SK-N-SH treated with all-trans-retinoic acid at 6 μM for 48 hours (cell line): ENCODE measurements around the gene OR51A7.

ENCODE experiments used
- ATAC-seq: fragments of 200-7000 bp; cut with Tn5 transposase; 3 replicates; pipeline ENCODE4 v1.9.1; 2020; ENCODE audit warnings: mild to moderate bottlenecking, moderate library complexity
- ARNTL ChIP-seq: fragments of 450-650 bp; formaldehyde crosslinking; IDR thresholded peaks from 2 replicates; pipeline ENCODE4 v1.5.0; 2020; ENCODE audit warnings: low read depth, mild to moderate bottlenecking, moderate library complexity, borderline replicate concordance
- BACH2 ChIP-seq: fragments of 250-450 bp; sonication (Bioruptor Pico); IDR thresholded peaks from 2 replicates; pipeline ENCODE4 v1.9.0; 2021; ENCODE audit warnings: mild to moderate bottlenecking, borderline replicate concordance
- CREB5 ChIP-seq: fragments of 250-450 bp; sonication (Bioruptor Pico); IDR thresholded peaks from 2 replicates; pipeline ENCODE4 v1.5.1; 2020; ENCODE audit warnings: low read depth, mild to moderate bottlenecking, moderate library complexity
- CSDC2 ChIP-seq: fragments of 250-450 bp; sonication (Bioruptor Pico); IDR thresholded peaks from 2 replicates; pipeline ENCODE4 v1.5.0; 2020; ENCODE audit warnings: mild to moderate bottlenecking, moderate library complexity
- ESRRG ChIP-seq: fragments of 250-450 bp; sonication (Bioruptor Pico); IDR thresholded peaks from 2 replicates; pipeline ENCODE4 v1.6.1; 2021; ENCODE audit warnings: mild to moderate bottlenecking
- GLIS3 ChIP-seq: fragments of 250-450 bp; sonication (Bioruptor Pico); IDR thresholded peaks from 2 replicates; pipeline ENCODE4 v1.5.0; 2020; ENCODE audit warnings: mild to moderate bottlenecking, moderate library complexity
- ISL1 ChIP-seq: fragments of 250-450 bp; sonication (Bioruptor Pico); IDR thresholded peaks from 2 replicates; pipeline ENCODE4 v2.1.2; 2022; ENCODE audit warnings: mild to moderate bottlenecking, moderate library complexity
- OSR1 ChIP-seq: fragments of 250-450 bp; sonication (Bioruptor Pico); IDR thresholded peaks from 2 replicates; pipeline ENCODE4 v1.8.0; 2022; ENCODE audit warnings: moderate library complexity, mild to moderate bottlenecking, inconsistent platforms
- PATZ1 ChIP-seq: fragments of 250-450 bp; sonication (Bioruptor Pico); IDR thresholded peaks from 2 replicates; pipeline ENCODE4 v1.8.0; 2020; ENCODE audit warnings: mild to moderate bottlenecking, moderate library complexity, borderline replicate concordance
- PPARA ChIP-seq: fragments of 250-450 bp; sonication (Bioruptor Pico); IDR thresholded peaks from 2 replicates; pipeline ENCODE4 v1.5.0; 2020; ENCODE audit warnings: mild to moderate bottlenecking, borderline replicate concordance
- RARB ChIP-seq: fragments of 250-450 bp; sonication (Bioruptor Pico); IDR thresholded peaks from 2 replicates; pipeline ENCODE4 v1.8.0; 2021; ENCODE audit warnings: mild to moderate bottlenecking, moderate library complexity
- SNAI2 ChIP-seq: fragments of 250-450 bp; sonication (Bioruptor Pico); IDR thresholded peaks from 2 replicates; pipeline ENCODE4 v1.5.0; 2020; ENCODE audit warnings: mild to moderate bottlenecking, moderate library complexity
- TCF4 ChIP-seq: fragments of 250-450 bp; sonication (Bioruptor Pico); IDR thresholded peaks from 2 replicates; pipeline ENCODE4 v1.8.0; 2021; ENCODE audit warnings: mild to moderate bottlenecking, moderate library complexity, borderline replicate concordance
- TOX ChIP-seq: fragments of 250-450 bp; sonication (Bioruptor Pico); IDR thresholded peaks from 2 replicates; pipeline ENCODE4 v1.8.0; 2021; ENCODE audit warnings: mild to moderate bottlenecking, moderate library complexity, borderline replicate concordance
- ZC3H10 ChIP-seq: fragments of 250-450 bp; sonication (Bioruptor Pico); IDR thresholded peaks from 2 replicates; pipeline ENCODE4 v1.5.1; 2021; ENCODE audit warnings: mild to moderate bottlenecking, moderate library complexity
- ZFP3 ChIP-seq: fragments of 250-450 bp; sonication (Bioruptor Pico); IDR thresholded peaks from 2 replicates; pipeline ENCODE4 v1.5.0; 2020; ENCODE audit warnings: mild to moderate bottlenecking, moderate library complexity
- ZFP30 ChIP-seq: fragments of 450-650 bp; formaldehyde crosslinking; IDR thresholded peaks from 2 replicates; pipeline ENCODE4 v1.5.0; 2022; ENCODE audit warnings: mild to moderate bottlenecking, moderate library complexity
- ZNF565 ChIP-seq: fragments of 450-650 bp; formaldehyde crosslinking; conservative IDR thresholded peaks from 2 replicates; pipeline ENCODE4 v1.5.0; 2020; ENCODE audit warnings: low read depth, mild to moderate bottlenecking, moderate library complexity
- ZNF70 ChIP-seq: fragments of 450-650 bp; formaldehyde crosslinking; IDR thresholded peaks from 2 replicates; pipeline ENCODE4 v1.5.0; 2020; ENCODE audit warnings: mild to moderate bottlenecking, moderate library complexity
- ZNF8 ChIP-seq: fragments of 450-650 bp; formaldehyde crosslinking; IDR thresholded peaks from 2 replicates; pipeline ENCODE4 v1.5.0; 2020; ENCODE audit warnings: mild to moderate bottlenecking, moderate library complexity
- TF ChIP-seq, protein P1 (sequence below): fragments of 250-450 bp; sonication (Bioruptor Pico); IDR thresholded peaks from 2 replicates; pipeline ENCODE4 v1.5.1; 2021; ENCODE audit warnings: mild to moderate bottlenecking, moderate library complexity
- TF ChIP-seq, protein P2 (sequence below): fragments of 250-450 bp; sonication (Bioruptor Pico); IDR thresholded peaks from 2 replicates; pipeline ENCODE4 v1.8.0; 2021; ENCODE audit warnings: low read depth, mild to moderate bottlenecking, moderate library complexity, borderline replicate concordance

Gene OR51A7

DNA sequence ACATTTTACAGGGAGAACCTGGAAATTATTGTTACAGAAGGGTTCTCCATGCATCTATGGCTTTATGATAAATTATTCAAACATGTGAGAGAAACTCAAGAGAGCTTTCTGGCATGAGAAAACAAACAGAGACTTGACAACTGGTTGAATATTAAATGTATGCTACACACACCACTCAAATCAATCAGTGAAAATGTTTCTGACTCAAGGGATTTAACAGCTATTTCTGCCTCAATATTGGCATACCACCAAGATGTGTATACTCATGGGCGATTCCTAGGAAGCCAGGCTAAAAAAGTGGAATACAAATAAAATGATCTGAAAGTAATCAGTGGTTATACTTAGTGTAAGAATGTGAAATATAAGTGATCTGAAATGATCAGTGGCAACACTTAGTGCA is 37.7 kb upstream of the OR51A7 start:
- ATAC-seq, result no peak
- TF ChIP-seq ISL1 (CRISPR knock-in tag) (no peak), ZFP3 (no peak), OSR1 (CRISPR knock-in tag) (no peak), TOX (CRISPR knock-in tag) (no peak), ESRRG (CRISPR knock-in tag) (no peak), ZNF565 (CRISPR knock-in tag) (no peak), TCF4 (CRISPR knock-in tag) (no peak), BACH2 (no peak), GLIS3 (CRISPR knock-in tag) (no peak), CREB5 (CRISPR knock-in tag) (no peak), PATZ1 (CRISPR knock-in tag) (no peak), PPARA (no peak), ZNF70 (CRISPR knock-in tag) (no peak), RARB (CRISPR knock-in tag) (no peak), SNAI2 (CRISPR knock-in tag) (no peak), CSDC2 (CRISPR knock-in tag) (no peak), ARNTL (CRISPR knock-in tag) (no peak), ZFP30 (CRISPR knock-in tag) (no peak)
- TF ChIP-seq, protein P1, sequence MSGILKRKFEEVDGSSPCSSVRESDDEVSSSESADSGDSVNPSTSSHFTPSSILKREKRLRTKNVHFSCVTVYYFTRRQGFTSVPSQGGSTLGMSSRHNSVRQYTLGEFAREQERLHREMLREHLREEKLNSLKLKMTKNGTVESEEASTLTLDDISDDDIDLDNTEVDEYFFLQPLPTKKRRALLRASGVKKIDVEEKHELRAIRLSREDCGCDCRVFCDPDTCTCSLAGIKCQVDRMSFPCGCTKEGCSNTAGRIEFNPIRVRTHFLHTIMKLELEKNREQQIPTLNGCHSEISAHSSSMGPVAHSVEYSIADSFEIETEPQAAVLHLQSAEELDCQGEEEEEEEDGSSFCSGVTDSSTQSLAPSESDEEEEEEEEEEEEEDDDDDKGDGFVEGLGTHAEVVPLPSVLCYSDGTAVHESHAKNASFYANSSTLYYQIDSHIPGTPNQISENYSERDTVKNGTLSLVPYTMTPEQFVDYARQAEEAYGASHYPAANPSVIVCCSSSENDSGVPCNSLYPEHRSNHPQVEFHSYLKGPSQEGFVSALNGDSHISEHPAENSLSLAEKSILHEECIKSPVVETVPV (CRISPR knock-in tag), result no peak
- TF ChIP-seq, protein P2, sequence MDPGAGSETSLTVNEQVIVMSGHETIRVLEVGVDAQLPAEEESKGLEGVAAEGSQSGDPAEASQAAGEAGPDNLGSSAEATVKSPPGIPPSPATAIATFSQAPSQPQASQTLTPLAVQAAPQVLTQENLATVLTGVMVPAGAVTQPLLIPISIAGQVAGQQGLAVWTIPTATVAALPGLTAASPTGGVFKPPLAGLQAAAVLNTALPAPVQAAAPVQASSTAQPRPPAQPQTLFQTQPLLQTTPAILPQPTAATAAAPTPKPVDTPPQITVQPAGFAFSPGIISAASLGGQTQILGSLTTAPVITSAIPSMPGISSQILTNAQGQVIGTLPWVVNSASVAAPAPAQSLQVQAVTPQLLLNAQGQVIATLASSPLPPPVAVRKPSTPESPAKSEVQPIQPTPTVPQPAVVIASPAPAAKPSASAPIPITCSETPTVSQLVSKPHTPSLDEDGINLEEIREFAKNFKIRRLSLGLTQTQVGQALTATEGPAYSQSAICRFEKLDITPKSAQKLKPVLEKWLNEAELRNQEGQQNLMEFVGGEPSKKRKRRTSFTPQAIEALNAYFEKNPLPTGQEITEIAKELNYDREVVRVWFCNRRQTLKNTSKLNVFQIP (CRISPR knock-in tag), result no peak
- TF ChIP-seq, all 23 proteins: peak for 0

GRCh38 chr11:4881188-4881587 is 22.4 kb upstream of the OR51A7 start:
- ATAC-seq, result no peak
- TF ChIP-seq PPARA (no peak), OSR1 (CRISPR knock-in tag) (no peak), ZFP3 (no peak), ZNF8 (CRISPR knock-in tag) (no peak), BACH2 (no peak), TCF4 (CRISPR knock-in tag) (no peak), RARB (CRISPR knock-in tag) (no peak)

DNA sequence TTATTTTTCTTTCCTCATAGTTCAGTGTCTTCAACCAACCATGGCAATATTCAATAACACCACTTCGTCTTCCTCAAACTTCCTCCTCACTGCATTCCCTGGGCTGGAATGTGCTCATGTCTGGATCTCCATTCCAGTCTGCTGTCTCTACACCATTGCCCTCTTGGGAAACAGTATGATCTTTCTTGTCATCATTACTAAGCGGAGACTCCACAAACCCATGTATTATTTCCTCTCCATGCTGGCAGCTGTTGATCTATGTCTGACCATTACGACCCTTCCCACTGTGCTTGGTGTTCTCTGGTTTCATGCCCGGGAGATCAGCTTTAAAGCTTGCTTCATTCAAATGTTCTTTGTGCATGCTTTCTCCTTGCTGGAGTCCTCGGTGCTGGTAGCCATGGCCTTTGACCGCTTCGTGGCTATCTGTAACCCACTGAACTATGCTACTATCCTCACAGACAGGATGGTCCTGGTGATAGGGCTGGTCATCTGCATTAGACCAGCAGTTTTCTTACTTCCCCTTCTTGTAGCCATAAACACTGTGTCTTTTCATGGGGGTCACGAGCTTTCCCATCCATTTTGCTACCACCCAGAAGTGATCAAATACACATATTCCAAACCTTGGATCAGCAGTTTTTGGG is 21.6 kb upstream of the OR51A7 start, which contains the start of gene OR51T1:
TSS of gene OR51T1 (plus strand) at position 41 of the 641 bp plus-strand sequence. CDS start at position 41, 0 bp downstream.
- ATAC-seq, result no peak
- TF ChIP-seq TOX (CRISPR knock-in tag) (no peak), ISL1 (CRISPR knock-in tag) (no peak), ZNF70 (CRISPR knock-in tag) (no peak), SNAI2 (CRISPR knock-in tag) (no peak), BACH2 (no peak)

- TF ChIP-seq SNAI2 (CRISPR knock-in tag), result no peak
- TF ChIP-seq GLIS3 (CRISPR knock-in tag), result no peak
- no peak for TF ChIP-seq RARB (CRISPR knock-in tag)
- no peak for TF ChIP-seq ZC3H10 (CRISPR knock-in tag)
- TF ChIP-seq ZNF8 (CRISPR knock-in tag), result no peak
- TF ChIP-seq ZNF565 (CRISPR knock-in tag), result no peak
- ATAC-seq, result no peak
These were observed 21.0 kb upstream of the OR51A7 start for GRCh38 chr11:4882543-4882942.
